HepG2 (cell line): ENCODE measurements around the gene MTHFD1. TPM values are rescaled to one million over a fixed set of nuclear protein-coding genes. Genes with fewer than 3 reads are reported as not detected.

Experiments used
- CHD2 ChIP-seq: IDR thresholded peaks from 2 replicates; pipeline ENCODE4 v1.6.1; 2011; ENCODE audit warnings: low read depth, low read length, improper control_type of control experiment
- FOXO1 ChIP-seq: sonication (generic); formaldehyde crosslinking; IDR thresholded peaks from 2 replicates; pipeline ENCODE4 v1.4.0; 2020; ENCODE audit warnings: missing genetic modification reagents
- IKZF4 ChIP-seq: sonication (generic); formaldehyde crosslinking; IDR thresholded peaks from 2 replicates; pipeline ENCODE4 v1.5.1; 2020; ENCODE audit warnings: borderline replicate concordance, mild to moderate bottlenecking, low read depth, missing genetic modification reagents; ENCODE audit errors: not compliant biosample characterization
- IRX3 ChIP-seq: sonication (generic); formaldehyde crosslinking; IDR thresholded peaks from 2 replicates; pipeline ENCODE4 v1.8.1; 2023; ENCODE audit warnings: mild to moderate bottlenecking, low read depth, missing genetic modification reagents, borderline replicate concordance
- KLF12 ChIP-seq: sonication (generic); formaldehyde crosslinking; IDR thresholded peaks from 2 replicates; pipeline ENCODE4 v1.4.0; 2020; ENCODE audit warnings: missing genetic modification reagents, borderline replicate concordance
- MAFG ChIP-seq: sonication (generic); formaldehyde crosslinking; IDR thresholded peaks from 2 replicates; pipeline ENCODE4 v1.5.1; 2020; ENCODE audit warnings: mild to moderate bottlenecking, missing genetic modification reagents
- MTF2 ChIP-seq: sonication (generic); formaldehyde crosslinking; IDR thresholded peaks from 2 replicates; pipeline ENCODE4 v1.5.0; 2020; ENCODE audit warnings: missing genetic modification reagents, borderline replicate concordance
- RBM22 ChIP-seq: fragments of 200-400 bp; formaldehyde crosslinking; optimal IDR thresholded peaks from 2 replicates; pipeline ENCODE3; 2017; ENCODE audit warnings: mild to moderate bottlenecking, low read length, moderate library complexity
- RORA ChIP-seq: sonication (generic); formaldehyde crosslinking; IDR thresholded peaks from 2 replicates; pipeline ENCODE4 v1.5.0; 2020; ENCODE audit warnings: mild to moderate bottlenecking, missing genetic modification reagents, moderate library complexity
- SMAD9 ChIP-seq: sonication (generic); formaldehyde crosslinking; IDR thresholded peaks from 2 replicates; pipeline ENCODE4 v1.5.1; 2020; ENCODE audit warnings: mild to moderate bottlenecking, missing genetic modification reagents
- SRSF9 ChIP-seq: fragments of 200-400 bp; formaldehyde crosslinking; IDR thresholded peaks from 2 replicates; pipeline ENCODE4 v1.6.1; 2018; ENCODE audit warnings: borderline replicate concordance, mild to moderate bottlenecking, low read depth, low read length; ENCODE audit not compliant: insufficient read depth, poor library complexity, severe bottlenecking
- ZFP37 ChIP-seq: sonication (generic); formaldehyde crosslinking; IDR thresholded peaks from 2 replicates; pipeline ENCODE4 v1.4.0; 2020; ENCODE audit warnings: missing genetic modification reagents, borderline replicate concordance
- ZKSCAN1 ChIP-seq: fragments of 150-350 bp; IDR thresholded peaks from 2 replicates; pipeline ENCODE4 v1.6.1; 2014; ENCODE audit warnings: low read length
- ZMYM4 ChIP-seq: sonication (generic); formaldehyde crosslinking; IDR thresholded peaks from 2 replicates; pipeline ENCODE4 v1.8.1; 2023; ENCODE audit warnings: mild to moderate bottlenecking, missing genetic modification reagents
- ZNF10 ChIP-seq: sonication (generic); formaldehyde crosslinking; IDR thresholded peaks from 2 replicates; pipeline ENCODE4 v1.4.0; 2020; ENCODE audit warnings: mild to moderate bottlenecking, low read depth, missing genetic modification reagents, borderline replicate concordance
- ZNF652 ChIP-seq: IDR thresholded peaks from 2 replicates; pipeline ENCODE4 v1.6.1; 2016; ENCODE audit warnings: low read depth, borderline replicate concordance
- ZNF816 ChIP-seq: sonication (generic); formaldehyde crosslinking; IDR thresholded peaks from 2 replicates; pipeline ENCODE4 v1.8.0; 2022; ENCODE audit warnings: missing genetic modification reagents, mild to moderate bottlenecking, borderline replicate concordance
- polyA plus RNA-seq, 8 experiments: library from polyadenylated mRNA; depleted of rRNA in 3 of 8; stranded (reverse) in 7 of 8; unstranded in 1 of 8; fragments of >200 nt; fragmentation: Illumina TruSeq in 4 of 8; extraction: Trizol in 4 of 8; gene quantifications; 2 replicates each; pipeline versions ENCODE4 v1.2.1 to v1.2.3, GENCODE V29; 2011 to 2016; ENCODE audit warnings: low read depth in 4 of 8, missing spikeins in 1 of 8, mixed read lengths in 1 of 8; ENCODE audit not compliant: insufficient read depth in 1 of 8
- total RNA-seq, 5 experiments: library from RNA; depleted of rRNA; stranded (reverse); fragments of >200 nt; fragmentation: Illumina TruSeq; extraction: Trizol; gene quantifications; 2 replicates each; pipeline ENCODE4 v1.2.3, GENCODE V29; 2016; ENCODE audit warnings: low read depth in 1 of 5
- TF ChIP-seq, protein P1 (sequence below): sonication (generic); formaldehyde crosslinking; IDR thresholded peaks from 2 replicates; pipeline ENCODE4 v1.8.0; 2022; ENCODE audit warnings: mild to moderate bottlenecking, missing genetic modification reagents, moderate library complexity
- TF ChIP-seq, protein P2 (sequence below): sonication (generic); formaldehyde crosslinking; IDR thresholded peaks from 2 replicates; pipeline ENCODE4 v1.5.0; 2020; ENCODE audit warnings: mild to moderate bottlenecking, missing genetic modification reagents
- TF ChIP-seq, protein P3 (sequence below): sonication (generic); formaldehyde crosslinking; IDR thresholded peaks from 2 replicates; pipeline ENCODE4 v1.4.0; 2020; ENCODE audit warnings: missing genetic modification reagents
- TF ChIP-seq, protein P4 (sequence below): sonication (generic); formaldehyde crosslinking; IDR thresholded peaks from 2 replicates; pipeline ENCODE4 v1.4.0; 2020; ENCODE audit warnings: missing genetic modification reagents

Gene MTHFD1
- total and polyA plus RNA-seq, 2 of the 13 experiments (the other 11 are each of a cell fraction or from before 2014, with no cell fraction given) = 31.0 to 106 TPM

DNA sequence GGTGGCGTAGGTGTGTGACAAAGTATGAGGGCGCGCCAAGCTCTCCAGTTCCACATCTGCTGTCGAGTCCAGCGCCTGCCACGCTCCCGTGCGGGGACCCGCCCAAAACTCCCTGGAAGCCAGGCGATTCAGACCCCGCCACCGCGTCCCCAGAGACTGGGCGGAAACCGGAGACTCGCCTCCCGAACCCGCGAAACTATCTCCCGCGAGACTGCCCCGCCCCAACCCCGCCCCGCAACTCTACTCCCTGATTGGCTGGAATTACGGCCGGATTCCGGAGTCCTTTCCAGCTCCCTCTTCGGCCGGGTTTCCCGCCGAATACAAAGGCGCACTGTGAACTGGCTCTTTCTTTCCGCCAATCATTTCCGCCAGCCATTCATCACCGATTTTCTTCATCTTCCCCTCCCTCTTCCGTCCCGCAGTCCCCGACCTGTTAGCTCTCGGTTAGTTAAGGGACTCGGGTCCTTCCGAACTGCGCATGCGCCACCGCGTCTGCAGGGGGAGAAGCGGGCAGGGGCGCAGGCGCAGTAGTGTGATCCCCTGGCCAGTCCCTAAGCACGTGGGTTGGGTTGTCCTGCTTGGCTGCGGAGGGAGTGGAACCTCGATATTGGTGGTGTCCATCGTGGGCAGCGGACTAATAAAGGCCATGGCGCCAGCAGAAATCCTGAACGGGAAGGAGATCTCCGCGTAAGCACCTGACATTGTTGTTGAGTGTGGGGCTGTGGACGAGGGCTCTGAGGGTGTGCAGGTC is at the start of gene MTHFD1 (continued):
- TF ChIP-seq IKZF4 (CRISPR knock-in tag) (peak; percentile 98), RORA (no peak), FOXO1 (CRISPR knock-in tag) (no peak), ZNF652 (CRISPR knock-in tag) (no peak), ZNF816 (no peak; the same call in 1 of the 2 replicates), MAFG (CRISPR knock-in tag) (no peak), SMAD9 (CRISPR knock-in tag) (peak; percentile 82; the same call in 1 of the 2 replicates), IRX3 (CRISPR knock-in tag) (no peak), SRSF9 (no peak), ZKSCAN1 (no peak), CHD2 (peak; percentile 93), RBM22 (no peak), MTF2 (CRISPR knock-in tag) (no peak), ZFP37 (CRISPR knock-in tag) (peak; percentile 93), ZNF10 (CRISPR knock-in tag) (no peak), ZMYM4 (peak; percentile 83), KLF12 (CRISPR knock-in tag) (peak; percentile 94)
- TF ChIP-seq, protein P1, sequence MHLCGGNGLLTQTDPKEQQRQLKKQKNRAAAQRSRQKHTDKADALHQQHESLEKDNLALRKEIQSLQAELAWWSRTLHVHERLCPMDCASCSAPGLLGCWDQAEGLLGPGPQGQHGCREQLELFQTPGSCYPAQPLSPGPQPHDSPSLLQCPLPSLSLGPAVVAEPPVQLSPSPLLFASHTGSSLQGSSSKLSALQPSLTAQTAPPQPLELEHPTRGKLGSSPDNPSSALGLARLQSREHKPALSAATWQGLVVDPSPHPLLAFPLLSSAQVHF (CRISPR knock-in tag) = peak; percentile 97
- TF ChIP-seq, protein P2, sequence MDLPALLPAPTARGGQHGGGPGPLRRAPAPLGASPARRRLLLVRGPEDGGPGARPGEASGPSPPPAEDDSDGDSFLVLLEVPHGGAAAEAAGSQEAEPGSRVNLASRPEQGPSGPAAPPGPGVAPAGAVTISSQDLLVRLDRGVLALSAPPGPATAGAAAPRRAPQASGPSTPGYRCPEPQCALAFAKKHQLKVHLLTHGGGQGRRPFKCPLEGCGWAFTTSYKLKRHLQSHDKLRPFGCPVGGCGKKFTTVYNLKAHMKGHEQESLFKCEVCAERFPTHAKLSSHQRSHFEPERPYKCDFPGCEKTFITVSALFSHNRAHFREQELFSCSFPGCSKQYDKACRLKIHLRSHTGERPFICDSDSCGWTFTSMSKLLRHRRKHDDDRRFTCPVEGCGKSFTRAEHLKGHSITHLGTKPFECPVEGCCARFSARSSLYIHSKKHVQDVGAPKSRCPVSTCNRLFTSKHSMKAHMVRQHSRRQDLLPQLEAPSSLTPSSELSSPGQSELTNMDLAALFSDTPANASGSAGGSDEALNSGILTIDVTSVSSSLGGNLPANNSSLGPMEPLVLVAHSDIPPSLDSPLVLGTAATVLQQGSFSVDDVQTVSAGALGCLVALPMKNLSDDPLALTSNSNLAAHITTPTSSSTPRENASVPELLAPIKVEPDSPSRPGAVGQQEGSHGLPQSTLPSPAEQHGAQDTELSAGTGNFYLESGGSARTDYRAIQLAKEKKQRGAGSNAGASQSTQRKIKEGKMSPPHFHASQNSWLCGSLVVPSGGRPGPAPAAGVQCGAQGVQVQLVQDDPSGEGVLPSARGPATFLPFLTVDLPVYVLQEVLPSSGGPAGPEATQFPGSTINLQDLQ = 0 out of 2 replicates have a peak, but pooled peaks have one; percentile 12
- TF ChIP-seq, protein P3, sequence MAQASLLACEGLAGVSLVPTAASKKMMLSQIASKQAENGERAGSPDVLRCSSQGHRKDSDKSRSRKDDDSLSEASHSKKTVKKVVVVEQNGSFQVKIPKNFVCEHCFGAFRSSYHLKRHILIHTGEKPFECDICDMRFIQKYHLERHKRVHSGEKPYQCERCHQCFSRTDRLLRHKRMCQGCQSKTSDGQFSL = no peak
- TF ChIP-seq, protein P4, sequence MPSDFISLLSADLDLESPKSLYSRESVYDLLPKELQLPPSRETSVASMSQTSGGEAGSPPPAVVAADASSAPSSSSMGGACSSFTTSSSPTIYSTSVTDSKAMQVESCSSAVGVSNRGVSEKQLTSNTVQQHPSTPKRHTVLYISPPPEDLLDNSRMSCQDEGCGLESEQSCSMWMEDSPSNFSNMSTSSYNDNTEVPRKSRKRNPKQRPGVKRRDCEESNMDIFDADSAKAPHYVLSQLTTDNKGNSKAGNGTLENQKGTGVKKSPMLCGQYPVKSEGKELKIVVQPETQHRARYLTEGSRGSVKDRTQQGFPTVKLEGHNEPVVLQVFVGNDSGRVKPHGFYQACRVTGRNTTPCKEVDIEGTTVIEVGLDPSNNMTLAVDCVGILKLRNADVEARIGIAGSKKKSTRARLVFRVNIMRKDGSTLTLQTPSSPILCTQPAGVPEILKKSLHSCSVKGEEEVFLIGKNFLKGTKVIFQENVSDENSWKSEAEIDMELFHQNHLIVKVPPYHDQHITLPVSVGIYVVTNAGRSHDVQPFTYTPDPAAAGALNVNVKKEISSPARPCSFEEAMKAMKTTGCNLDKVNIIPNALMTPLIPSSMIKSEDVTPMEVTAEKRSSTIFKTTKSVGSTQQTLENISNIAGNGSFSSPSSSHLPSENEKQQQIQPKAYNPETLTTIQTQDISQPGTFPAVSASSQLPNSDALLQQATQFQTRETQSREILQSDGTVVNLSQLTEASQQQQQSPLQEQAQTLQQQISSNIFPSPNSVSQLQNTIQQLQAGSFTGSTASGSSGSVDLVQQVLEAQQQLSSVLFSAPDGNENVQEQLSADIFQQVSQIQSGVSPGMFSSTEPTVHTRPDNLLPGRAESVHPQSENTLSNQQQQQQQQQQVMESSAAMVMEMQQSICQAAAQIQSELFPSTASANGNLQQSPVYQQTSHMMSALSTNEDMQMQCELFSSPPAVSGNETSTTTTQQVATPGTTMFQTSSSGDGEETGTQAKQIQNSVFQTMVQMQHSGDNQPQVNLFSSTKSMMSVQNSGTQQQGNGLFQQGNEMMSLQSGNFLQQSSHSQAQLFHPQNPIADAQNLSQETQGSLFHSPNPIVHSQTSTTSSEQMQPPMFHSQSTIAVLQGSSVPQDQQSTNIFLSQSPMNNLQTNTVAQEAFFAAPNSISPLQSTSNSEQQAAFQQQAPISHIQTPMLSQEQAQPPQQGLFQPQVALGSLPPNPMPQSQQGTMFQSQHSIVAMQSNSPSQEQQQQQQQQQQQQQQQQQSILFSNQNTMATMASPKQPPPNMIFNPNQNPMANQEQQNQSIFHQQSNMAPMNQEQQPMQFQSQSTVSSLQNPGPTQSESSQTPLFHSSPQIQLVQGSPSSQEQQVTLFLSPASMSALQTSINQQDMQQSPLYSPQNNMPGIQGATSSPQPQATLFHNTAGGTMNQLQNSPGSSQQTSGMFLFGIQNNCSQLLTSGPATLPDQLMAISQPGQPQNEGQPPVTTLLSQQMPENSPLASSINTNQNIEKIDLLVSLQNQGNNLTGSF = no peak
